HL-60 (cell line): Measurements from ENCODE around the gene PDGFD.

Experiments
- DNase-seq, 2 experiments: peaks; one replicate each; pipeline ENCODE4 v3.0.0-alpha.2; 2010 to 2020; ENCODE audit warnings: low read depth in 1 of 2, low spot score in 1 of 2
- H3K27ac ChIP-seq: fragments of 250-450 bp; sonication (Bioruptor Pico); replicated peaks from 2 replicates; pipeline ENCODE4 v1.5.1; 2020; ENCODE audit warnings: mild to moderate bottlenecking, moderate library complexity
- H3K27me3 ChIP-seq: fragments of 250-450 bp; sonication (Bioruptor Pico); 2 replicates; pipeline ENCODE4 v1.5.1; 2021; ENCODE audit warnings: mild to moderate bottlenecking, moderate library complexity; ENCODE audit not compliant: insufficient read depth, poor library complexity, severe bottlenecking
- H3K4me3 ChIP-seq: replicated peaks from 2 replicates; pipeline ENCODE4 v1.5.1; 2011; ENCODE audit warnings: mild to moderate bottlenecking, control low read depth, low read length; ENCODE audit not compliant: insufficient read depth
- GABPA ChIP-seq: IDR thresholded peaks from 2 replicates; pipeline ENCODE4 v1.6.1; 2012; ENCODE audit warnings: low read depth
- POLR2AphosphoS5 ChIP-seq: IDR thresholded peaks from 2 replicates; pipeline ENCODE4 v1.6.1; 2012; ENCODE audit warnings: low read depth
- SPI1 ChIP-seq: IDR thresholded peaks from 2 replicates; pipeline ENCODE4 v1.6.1; 2012; ENCODE audit warnings: low read depth, mild to moderate bottlenecking, borderline replicate concordance
- TF ChIP-seq, protein P1 (sequence below): IDR thresholded peaks from one replicate; pipeline ENCODE4 v1.5.1; 2011; ENCODE audit warnings: low read length, control low read depth, inconsistent platforms; ENCODE audit not compliant: insufficient read depth
- TF ChIP-seq, protein P2 (sequence below): IDR thresholded peaks from 2 replicates; pipeline ENCODE4 v1.6.1; 2012; ENCODE audit warnings: low read depth; ENCODE audit not compliant: insufficient replicate concordance

The PDGFD gene

DNA sequence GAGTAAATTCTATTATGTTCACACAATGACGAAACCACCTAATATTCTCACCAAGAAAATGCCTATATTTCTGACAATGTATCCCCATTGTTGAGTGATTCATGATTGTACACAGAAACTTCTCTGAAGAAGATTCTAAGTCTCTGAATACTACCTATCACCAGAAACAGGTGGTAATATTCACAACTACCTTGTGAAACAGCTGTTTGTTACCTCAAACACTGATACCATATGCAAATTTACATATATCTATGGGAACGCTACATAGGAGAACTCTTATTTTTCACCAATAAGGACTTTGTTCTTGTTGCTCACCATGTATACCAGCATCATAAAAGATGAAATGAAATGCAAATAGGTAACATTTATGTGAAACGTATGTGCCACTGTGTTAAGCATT lies 59.3 kb downstream of the PDGFD start:
- TF ChIP-seq, protein P1, sequence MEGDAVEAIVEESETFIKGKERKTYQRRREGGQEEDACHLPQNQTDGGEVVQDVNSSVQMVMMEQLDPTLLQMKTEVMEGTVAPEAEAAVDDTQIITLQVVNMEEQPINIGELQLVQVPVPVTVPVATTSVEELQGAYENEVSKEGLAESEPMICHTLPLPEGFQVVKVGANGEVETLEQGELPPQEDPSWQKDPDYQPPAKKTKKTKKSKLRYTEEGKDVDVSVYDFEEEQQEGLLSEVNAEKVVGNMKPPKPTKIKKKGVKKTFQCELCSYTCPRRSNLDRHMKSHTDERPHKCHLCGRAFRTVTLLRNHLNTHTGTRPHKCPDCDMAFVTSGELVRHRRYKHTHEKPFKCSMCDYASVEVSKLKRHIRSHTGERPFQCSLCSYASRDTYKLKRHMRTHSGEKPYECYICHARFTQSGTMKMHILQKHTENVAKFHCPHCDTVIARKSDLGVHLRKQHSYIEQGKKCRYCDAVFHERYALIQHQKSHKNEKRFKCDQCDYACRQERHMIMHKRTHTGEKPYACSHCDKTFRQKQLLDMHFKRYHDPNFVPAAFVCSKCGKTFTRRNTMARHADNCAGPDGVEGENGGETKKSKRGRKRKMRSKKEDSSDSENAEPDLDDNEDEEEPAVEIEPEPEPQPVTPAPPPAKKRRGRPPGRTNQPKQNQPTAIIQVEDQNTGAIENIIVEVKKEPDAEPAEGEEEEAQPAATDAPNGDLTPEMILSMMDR, result no peak
- TF ChIP-seq GABPA, result no peak
- TF ChIP-seq SPI1, result no peak
- DNase-seq, result no peak
- Histone ChIP-seq H3K4me3 (no peak overlapping the region), H3K27ac (no peak overlapping the region), H3K27me3 (no peaks in the 10 kb centered on the region)

DNA sequence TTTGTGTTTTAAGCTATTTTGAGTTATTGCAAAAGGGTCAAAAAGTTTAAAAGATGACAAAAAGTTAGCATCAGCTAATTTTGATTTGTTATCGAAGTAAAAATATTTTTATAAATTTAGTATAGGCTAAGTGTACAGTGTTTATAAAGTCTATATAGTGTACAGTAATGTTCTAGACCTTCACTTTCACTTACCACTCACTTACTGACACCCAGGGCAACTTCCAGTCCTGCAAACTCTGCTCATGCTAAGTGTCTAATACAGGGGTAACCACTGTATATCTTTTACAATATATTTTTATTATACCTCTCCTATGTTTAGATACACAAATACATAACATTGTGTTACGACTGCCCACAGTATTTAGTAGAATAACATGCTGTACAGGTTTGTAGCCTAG lies 59.7 kb downstream of the PDGFD start:
- no peaks in the 10 kb centered on the region for H3K27me3 ChIP-seq
- no peak overlapping the region for H3K27ac ChIP-seq

DNA sequence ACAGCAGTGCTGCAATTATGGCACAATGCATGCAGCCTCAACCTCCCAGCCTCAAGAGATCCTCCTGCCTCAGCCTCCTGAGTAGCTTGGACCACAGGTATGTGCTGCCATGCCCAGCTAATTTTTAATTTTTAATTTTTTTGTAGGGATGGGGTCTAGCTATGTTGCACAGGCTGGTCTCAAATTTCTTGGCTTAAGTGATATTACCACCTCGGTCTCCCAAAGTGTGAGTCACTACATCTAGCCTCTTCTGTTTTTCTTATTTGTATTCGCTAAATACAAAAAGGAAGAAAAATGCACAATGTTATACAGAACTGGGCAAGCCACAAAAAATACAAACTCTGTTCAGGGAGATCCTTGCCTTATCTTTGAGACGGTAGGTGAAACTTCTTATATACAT lies 65.4 kb downstream of the PDGFD start:
- no peak for DNase-seq
- Histone ChIP-seq H3K27me3 (no peaks in the 10 kb centered on the region), H3K27ac (no peak overlapping the region), H3K4me3 (no peak overlapping the region)
- TF ChIP-seq POLR2AphosphoS5 (no peak), GABPA (no peak), SPI1 (no peak)
- TF ChIP-seq, protein P2, sequence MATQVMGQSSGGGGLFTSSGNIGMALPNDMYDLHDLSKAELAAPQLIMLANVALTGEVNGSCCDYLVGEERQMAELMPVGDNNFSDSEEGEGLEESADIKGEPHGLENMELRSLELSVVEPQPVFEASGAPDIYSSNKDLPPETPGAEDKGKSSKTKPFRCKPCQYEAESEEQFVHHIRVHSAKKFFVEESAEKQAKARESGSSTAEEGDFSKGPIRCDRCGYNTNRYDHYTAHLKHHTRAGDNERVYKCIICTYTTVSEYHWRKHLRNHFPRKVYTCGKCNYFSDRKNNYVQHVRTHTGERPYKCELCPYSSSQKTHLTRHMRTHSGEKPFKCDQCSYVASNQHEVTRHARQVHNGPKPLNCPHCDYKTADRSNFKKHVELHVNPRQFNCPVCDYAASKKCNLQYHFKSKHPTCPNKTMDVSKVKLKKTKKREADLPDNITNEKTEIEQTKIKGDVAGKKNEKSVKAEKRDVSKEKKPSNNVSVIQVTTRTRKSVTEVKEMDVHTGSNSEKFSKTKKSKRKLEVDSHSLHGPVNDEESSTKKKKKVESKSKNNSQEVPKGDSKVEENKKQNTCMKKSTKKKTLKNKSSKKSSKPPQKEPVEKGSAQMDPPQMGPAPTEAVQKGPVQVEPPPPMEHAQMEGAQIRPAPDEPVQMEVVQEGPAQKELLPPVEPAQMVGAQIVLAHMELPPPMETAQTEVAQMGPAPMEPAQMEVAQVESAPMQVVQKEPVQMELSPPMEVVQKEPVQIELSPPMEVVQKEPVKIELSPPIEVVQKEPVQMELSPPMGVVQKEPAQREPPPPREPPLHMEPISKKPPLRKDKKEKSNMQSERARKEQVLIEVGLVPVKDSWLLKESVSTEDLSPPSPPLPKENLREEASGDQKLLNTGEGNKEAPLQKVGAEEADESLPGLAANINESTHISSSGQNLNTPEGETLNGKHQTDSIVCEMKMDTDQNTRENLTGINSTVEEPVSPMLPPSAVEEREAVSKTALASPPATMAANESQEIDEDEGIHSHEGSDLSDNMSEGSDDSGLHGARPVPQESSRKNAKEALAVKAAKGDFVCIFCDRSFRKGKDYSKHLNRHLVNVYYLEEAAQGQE, result no peak
- TF ChIP-seq, protein P1, result no peak

More for the DNA sequence above, 59.7 kb downstream of the PDGFD start:
- TF ChIP-seq, protein P2, result no peak
- TF ChIP-seq POLR2AphosphoS5 (no peak), SPI1 (no peak), GABPA (no peak)
- TF ChIP-seq, protein P1, result no peak
- no peak for DNase-seq
- no peak overlapping the region for H3K4me3 ChIP-seq

DNA sequence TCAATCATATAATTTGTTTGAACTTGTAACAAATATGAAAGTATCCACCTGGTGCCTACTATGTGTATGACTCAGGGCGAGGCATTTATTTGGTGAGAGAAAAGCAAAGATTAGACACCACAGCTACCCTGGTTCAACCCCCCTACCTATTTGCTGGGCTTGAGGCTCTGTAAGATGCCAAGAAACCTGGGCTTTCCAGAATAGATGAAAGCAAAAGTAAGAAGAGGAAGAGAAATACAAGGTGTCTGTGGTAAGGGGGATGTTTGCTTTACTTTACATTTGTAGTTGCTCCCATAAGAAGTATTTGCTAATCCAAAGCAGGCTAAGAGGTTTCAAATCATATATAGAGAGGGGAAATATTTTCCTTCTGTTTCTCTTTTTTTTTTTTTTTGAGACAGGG lies 65.8 kb downstream of the PDGFD start:
- TF ChIP-seq GABPA, result no peak
- TF ChIP-seq SPI1, result no peak
- no peak for TF ChIP-seq POLR2AphosphoS5
- TF ChIP-seq, protein P2, result no peak
- TF ChIP-seq, protein P1, result no peak
- Histone ChIP-seq H3K4me3 (no peak overlapping the region), H3K27me3 (no peaks in the 10 kb centered on the region), H3K27ac (no peak overlapping the region)
- no peak for DNase-seq
